Loucy (cell line): ENCODE results near the gene DDX31.

Experiments
- H2AFZ ChIP-seq: fragments of 200-600 bp; sonication (generic); 2 replicates; pipeline ENCODE4 v1.6.0; 2016; ENCODE audit warnings: antibody characterized with exemption, mild to moderate bottlenecking, low read length, moderate library complexity
- H3F3A ChIP-seq: fragments of 200-600 bp; 2 replicates; pipeline ENCODE4 v1.6.0; 2016; ENCODE audit warnings: antibody characterized with exemption, low read depth, mild to moderate bottlenecking
- H3K27me3 ChIP-seq: fragments of 200-600 bp; sonication (generic); 2 replicates; pipeline ENCODE4 v1.6.1; 2014; ENCODE audit warnings: low read length, mild to moderate bottlenecking; ENCODE audit not compliant: insufficient read depth, poor library complexity, severe bottlenecking
- H3K36me3 ChIP-seq: fragments of 200-600 bp; sonication (generic); 2 replicates; pipeline ENCODE4 v1.6.1; 2016; ENCODE audit warnings: low read length; ENCODE audit not compliant: insufficient read depth
- H3K4me1 ChIP-seq: fragments of 200-600 bp; sonication (generic); 2 replicates; pipeline ENCODE4 v1.5.1; 2014; ENCODE audit warnings: low read length, mild to moderate bottlenecking; ENCODE audit not compliant: insufficient read depth, poor library complexity, severe bottlenecking
- H3K4me2 ChIP-seq: fragments of 200-600 bp; sonication (generic); 2 replicates; pipeline ENCODE4 v1.6.0; 2014; ENCODE audit warnings: antibody characterized with exemption, low read length, low read depth, mild to moderate bottlenecking; ENCODE audit not compliant: poor library complexity, severe bottlenecking
- H3K4me3 ChIP-seq: fragments of 200-600 bp; sonication (generic); 2 replicates; pipeline ENCODE4 v1.5.1; 2014; ENCODE audit warnings: low read length, mild to moderate bottlenecking, mixed read lengths; ENCODE audit not compliant: poor library complexity, severe bottlenecking
- H3K79me2 ChIP-seq: fragments of 200-600 bp; sonication (generic); 2 replicates; pipeline ENCODE4 v1.6.1; 2014; ENCODE audit warnings: low read length; ENCODE audit not compliant: insufficient read depth
- H3K9ac ChIP-seq: fragments of 200-600 bp; sonication (generic); 2 replicates; pipeline ENCODE4 v1.6.0; 2014; ENCODE audit warnings: mild to moderate bottlenecking, low read depth, low read length, moderate library complexity; ENCODE audit not compliant: poor library complexity, severe bottlenecking
- H3K9me2 ChIP-seq: fragments of 200-600 bp; sonication (generic); replicated peaks from 2 replicates; pipeline ENCODE4 v1.6.1; 2016; ENCODE audit warnings: low read depth, low read length, mixed read lengths
- H3K9me3 ChIP-seq: fragments of 200-600 bp; sonication (generic); 2 replicates; pipeline ENCODE4 v1.6.1; 2014; ENCODE audit warnings: mild to moderate bottlenecking, antibody characterized with exemption, low read length, low read depth; ENCODE audit not compliant: insufficient read depth
- H4K20me1 ChIP-seq: fragments of 200-600 bp; sonication (generic); 2 replicates; pipeline ENCODE4 v1.6.0; 2014; ENCODE audit warnings: antibody characterized with exemption, low read length, mild to moderate bottlenecking; ENCODE audit not compliant: insufficient read depth, poor library complexity, severe bottlenecking
- EZH2phosphoT487 ChIP-seq: fragments of 200-600 bp; IDR thresholded peaks from 2 replicates; pipeline ENCODE4 v1.6.1; 2018; ENCODE audit warnings: antibody characterized with exemption, mild to moderate bottlenecking, moderate library complexity, borderline replicate concordance
- TF ChIP-seq, protein P1 (sequence below): fragments of 200-600 bp; sonication (generic); conservative IDR thresholded peaks from 2 replicates; pipeline ENCODE4 v1.5.1; 2014; ENCODE audit warnings: mild to moderate bottlenecking, antibody characterized with exemption, low read length

DDX31 gene

DNA sequence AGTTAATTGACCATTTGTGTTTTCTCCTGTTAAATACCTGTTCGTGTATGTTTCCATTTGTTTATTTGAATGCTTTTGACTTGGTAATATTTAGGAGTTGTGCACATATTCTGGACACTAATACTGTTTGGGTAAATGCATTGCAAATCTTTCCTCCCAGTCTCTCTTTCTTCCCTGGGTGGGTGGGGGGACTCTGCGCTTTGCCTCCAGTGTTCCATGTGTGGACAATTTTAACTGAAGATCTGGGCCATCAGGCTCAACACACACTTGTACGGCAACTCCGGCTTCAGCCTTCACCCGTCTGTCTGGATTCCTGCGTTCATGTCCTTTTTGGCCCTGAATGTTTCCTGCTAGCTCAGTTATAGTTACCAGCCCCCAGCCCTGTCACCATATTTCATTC is 40.5 kb upstream of the DDX31 start:
- H2AFZ ChIP-seq, result no peak overlapping the region
- H3K36me3 ChIP-seq, result no peaks in the 10 kb centered on the region
- no peaks in the 10 kb centered on the region for H4K20me1 ChIP-seq
- H3K4me3 ChIP-seq, result no peak overlapping the region
- no peak overlapping the region for H3K9ac ChIP-seq
- no peaks in the 10 kb centered on the region for H3K79me2 ChIP-seq
- TF ChIP-seq, protein P1, sequence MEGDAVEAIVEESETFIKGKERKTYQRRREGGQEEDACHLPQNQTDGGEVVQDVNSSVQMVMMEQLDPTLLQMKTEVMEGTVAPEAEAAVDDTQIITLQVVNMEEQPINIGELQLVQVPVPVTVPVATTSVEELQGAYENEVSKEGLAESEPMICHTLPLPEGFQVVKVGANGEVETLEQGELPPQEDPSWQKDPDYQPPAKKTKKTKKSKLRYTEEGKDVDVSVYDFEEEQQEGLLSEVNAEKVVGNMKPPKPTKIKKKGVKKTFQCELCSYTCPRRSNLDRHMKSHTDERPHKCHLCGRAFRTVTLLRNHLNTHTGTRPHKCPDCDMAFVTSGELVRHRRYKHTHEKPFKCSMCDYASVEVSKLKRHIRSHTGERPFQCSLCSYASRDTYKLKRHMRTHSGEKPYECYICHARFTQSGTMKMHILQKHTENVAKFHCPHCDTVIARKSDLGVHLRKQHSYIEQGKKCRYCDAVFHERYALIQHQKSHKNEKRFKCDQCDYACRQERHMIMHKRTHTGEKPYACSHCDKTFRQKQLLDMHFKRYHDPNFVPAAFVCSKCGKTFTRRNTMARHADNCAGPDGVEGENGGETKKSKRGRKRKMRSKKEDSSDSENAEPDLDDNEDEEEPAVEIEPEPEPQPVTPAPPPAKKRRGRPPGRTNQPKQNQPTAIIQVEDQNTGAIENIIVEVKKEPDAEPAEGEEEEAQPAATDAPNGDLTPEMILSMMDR, result no peak
- TF ChIP-seq EZH2phosphoT487, result no peak
- no peaks in the 10 kb centered on the region for H3F3A ChIP-seq
- H3K4me2 ChIP-seq, result no peak overlapping the region
- H3K4me1 ChIP-seq, result no peaks in the 10 kb centered on the region
- H3K9me2 ChIP-seq, result no peaks in the 10 kb centered on the region
- no peaks in the 10 kb centered on the region for H3K27me3 ChIP-seq
- H3K9me3 ChIP-seq, result no peaks in the 10 kb centered on the region

GRCh38 chr9:132708769-132709430 is 39.1 kb upstream of the DDX31 start:
- Histone ChIP-seq H3F3A (no peaks in the 10 kb centered on the region), H4K20me1 (no peaks in the 10 kb centered on the region), H3K36me3 (no peaks in the 10 kb centered on the region), H3K9me2 (no peaks in the 10 kb centered on the region), H3K4me1 (no peaks in the 10 kb centered on the region), H3K79me2 (no peaks in the 10 kb centered on the region), H3K4me2 (no peak overlapping the region), H3K4me3 (no peak overlapping the region), H3K27me3 (no peaks in the 10 kb centered on the region), H3K9ac (no peak overlapping the region), H3K9me3 (no peaks in the 10 kb centered on the region), H2AFZ (no peak overlapping the region)
- TF ChIP-seq, protein P1, result no peak
- no peak for TF ChIP-seq EZH2phosphoT487

GRCh38 chr9:132708239-132708638 is 38.5 kb upstream of the DDX31 start:
- Histone ChIP-seq H3F3A (no peaks in the 10 kb centered on the region), H3K4me3 (no peak overlapping the region), H3K4me1 (no peaks in the 10 kb centered on the region), H3K9me2 (no peaks in the 10 kb centered on the region), H3K79me2 (no peaks in the 10 kb centered on the region), H3K36me3 (no peaks in the 10 kb centered on the region), H3K9ac (no peak overlapping the region), H3K4me2 (no peak overlapping the region), H3K27me3 (no peaks in the 10 kb centered on the region), H3K9me3 (no peaks in the 10 kb centered on the region), H2AFZ (no peak overlapping the region), H4K20me1 (no peaks in the 10 kb centered on the region)
- TF ChIP-seq, protein P1, result no peak
- no peak for TF ChIP-seq EZH2phosphoT487
